ENCODE results near the gene TENM3.

Gene TENM3

GRCh38 chr4:182280436-182281111 is 37.4 kb downstream of the TENM3 start:
- no peak overlapping the region for H3K9ac ChIP-seq (ENCODE audit: low read depth, low read length)
- no peaks in the 10 kb centered on the region for H3K9me3 ChIP-seq (ENCODE audit: insufficient read depth, low read length, severe bottlenecking)
- H3K4me2 ChIP-seq (ENCODE audit: insufficient read depth, low read length) = no peak overlapping the region
- no peak overlapping the region for H3K27ac ChIP-seq (ENCODE audit: low read length)
- H3K36me3 ChIP-seq (ENCODE audit: insufficient read depth, low read length) = no peaks in the 10 kb centered on the region
- H3K4me1 ChIP-seq (ENCODE audit: insufficient read depth, low read length) = no peaks in the 10 kb centered on the region
- no peaks in the 10 kb centered on the region for H4K20me1 ChIP-seq (ENCODE audit: insufficient read depth, low read length)
- no peak for ATAC-seq (ENCODE audit: insufficient read depth, low read depth)
- H2AFZ ChIP-seq (ENCODE audit: low read depth, low read length) = no peak overlapping the region
- no peak for DNase-seq
- no peaks in the 10 kb centered on the region for H3K27me3 ChIP-seq (ENCODE audit: insufficient read depth, low read length, poor library complexity)
- TF ChIP-seq EZH2 (IDR thresholded peaks at IDR 0.05; ENCODE audit: borderline replicate concordance, low read depth, low read length, severe bottlenecking) = no peak
- no peak for TF ChIP-seq CTCF (IDR thresholded peaks at IDR 0.05; ENCODE audit: borderline replicate concordance, extremely low read depth, low read length, poor library complexity, severe bottlenecking)
- no peak overlapping the region for H3K4me3 ChIP-seq (ENCODE audit: low read depth in 1 of 2, low read length in 2 of 2)
- no peaks in the 10 kb centered on the region for H3K79me2 ChIP-seq (ENCODE audit: insufficient read depth, low read length)

GRCh38 chr4:182286035-182286434 is 42.8 kb downstream of the TENM3 start:
- ATAC-seq (ENCODE audit: insufficient read depth, low read depth) = no peak
- no peak for TF ChIP-seq CTCF (IDR thresholded peaks at IDR 0.05; ENCODE audit: borderline replicate concordance, extremely low read depth, low read length, poor library complexity, severe bottlenecking)
- no peak for TF ChIP-seq EZH2 (IDR thresholded peaks at IDR 0.05; ENCODE audit: borderline replicate concordance, low read depth, low read length, severe bottlenecking)
- no peaks in the 10 kb centered on the region for H4K20me1 ChIP-seq (ENCODE audit: insufficient read depth, low read length)

GRCh38 chr4:182286931-182287330 is 43.7 kb downstream of the TENM3 start:
- DNase-seq = no peak
- Histone ChIP-seq H3K4me1 (ENCODE audit: insufficient read depth, low read length) (no peaks in the 10 kb centered on the region), H4K20me1 (ENCODE audit: insufficient read depth, low read length) (no peaks in the 10 kb centered on the region), H3K27me3 (ENCODE audit: insufficient read depth, low read length, poor library complexity) (no peaks in the 10 kb centered on the region), H2AFZ (ENCODE audit: low read depth, low read length) (no peak overlapping the region), H3K4me3 (ENCODE audit: low read depth in 1 of 2, low read length in 2 of 2) (no peak overlapping the region), H3K9me3 (ENCODE audit: insufficient read depth, low read length, severe bottlenecking) (peaks cover 7% of the 10 kb centered on the region), H3K36me3 (ENCODE audit: insufficient read depth, low read length) (no peaks in the 10 kb centered on the region), H3K79me2 (ENCODE audit: insufficient read depth, low read length) (no peaks in the 10 kb centered on the region), H3K9ac (ENCODE audit: low read depth, low read length) (no peak overlapping the region), H3K27ac (ENCODE audit: low read length) (no peak overlapping the region), H3K4me2 (ENCODE audit: insufficient read depth, low read length) (no peak overlapping the region)
- no peak for ATAC-seq (ENCODE audit: insufficient read depth, low read depth)
- TF ChIP-seq EZH2 (IDR thresholded peaks at IDR 0.05; ENCODE audit: borderline replicate concordance, low read depth, low read length, severe bottlenecking) (no peak), CTCF (IDR thresholded peaks at IDR 0.05; ENCODE audit: borderline replicate concordance, extremely low read depth, low read length, poor library complexity, severe bottlenecking) (no peak)

More at GRCh38 chr4:182286035-182286434, 42.8 kb downstream of the TENM3 start:
- no peaks in the 10 kb centered on the region for H3K79me2 ChIP-seq (ENCODE audit: insufficient read depth, low read length)
- H3K4me3 ChIP-seq (ENCODE audit: low read depth in 1 of 2, low read length in 2 of 2) = no peak overlapping the region
- no peak for DNase-seq
- H3K9ac ChIP-seq (ENCODE audit: low read depth, low read length) = no peak overlapping the region
- no peak overlapping the region for H3K27ac ChIP-seq (ENCODE audit: low read length)
- H3K27me3 ChIP-seq (ENCODE audit: insufficient read depth, low read length, poor library complexity) = no peaks in the 10 kb centered on the region
- no peak overlapping the region for H3K4me2 ChIP-seq (ENCODE audit: insufficient read depth, low read length)
- no peaks in the 10 kb centered on the region for H3K36me3 ChIP-seq (ENCODE audit: insufficient read depth, low read length)
- peaks cover 4% of the 10 kb centered on the region for H3K9me3 ChIP-seq (ENCODE audit: insufficient read depth, low read length, severe bottlenecking)
- H2AFZ ChIP-seq (ENCODE audit: low read depth, low read length) = no peak overlapping the region
- H3K4me1 ChIP-seq (ENCODE audit: insufficient read depth, low read length) = no peaks in the 10 kb centered on the region
